Activated T-helper 1 cell treated with Interleukin-2 at 50 U/mL for 16 hours (primary cell): ENCODE data around the gene COCH.

ENCODE experiments used
- DNase-seq: peaks from one replicate; pipeline ENCODE4 v3.0.0-alpha.2; 2020; ENCODE audit warnings: low read depth

Gene COCH

GRCh38 chr14:30874120-30874998 lies at the start of gene COCH:
Gene COCH (plus strand): TSS chr14:30874559. CDS start chr14:30874939, 380 bp downstream.
- DNase-seq, result no peak

GRCh38 chr14:30826070-30826469 lies 48.3 kb upstream of the COCH start:
- DNase-seq, result no peak

DNA sequence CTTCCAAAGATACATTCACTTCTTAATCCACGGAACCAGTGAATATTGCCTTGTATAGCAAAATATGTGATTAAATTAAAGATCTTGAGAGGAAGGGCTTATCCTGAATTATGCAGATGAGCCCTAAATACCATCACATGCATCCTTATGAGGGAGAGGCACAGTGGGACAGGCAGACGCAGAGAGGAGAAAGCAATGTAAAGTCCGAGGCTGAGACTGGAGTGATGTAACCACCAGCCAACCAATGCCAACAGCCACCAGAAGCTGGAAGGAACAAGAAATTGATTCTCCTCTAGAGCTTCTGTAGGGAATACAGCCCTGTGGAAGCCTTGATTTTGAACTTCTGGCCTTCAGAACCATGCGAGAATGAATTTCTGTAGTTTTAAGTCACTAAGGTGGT lies 44.5 kb upstream of the COCH start:
- no peak for DNase-seq

GRCh38 chr14:30834353-30834752 lies 40.0 kb upstream of the COCH start:
- DNase-seq, result no peak

- DNase-seq, result no peak
Measured at GRCh38 chr14:30838351-30838750, 36.0 kb upstream of the COCH start.

DNA sequence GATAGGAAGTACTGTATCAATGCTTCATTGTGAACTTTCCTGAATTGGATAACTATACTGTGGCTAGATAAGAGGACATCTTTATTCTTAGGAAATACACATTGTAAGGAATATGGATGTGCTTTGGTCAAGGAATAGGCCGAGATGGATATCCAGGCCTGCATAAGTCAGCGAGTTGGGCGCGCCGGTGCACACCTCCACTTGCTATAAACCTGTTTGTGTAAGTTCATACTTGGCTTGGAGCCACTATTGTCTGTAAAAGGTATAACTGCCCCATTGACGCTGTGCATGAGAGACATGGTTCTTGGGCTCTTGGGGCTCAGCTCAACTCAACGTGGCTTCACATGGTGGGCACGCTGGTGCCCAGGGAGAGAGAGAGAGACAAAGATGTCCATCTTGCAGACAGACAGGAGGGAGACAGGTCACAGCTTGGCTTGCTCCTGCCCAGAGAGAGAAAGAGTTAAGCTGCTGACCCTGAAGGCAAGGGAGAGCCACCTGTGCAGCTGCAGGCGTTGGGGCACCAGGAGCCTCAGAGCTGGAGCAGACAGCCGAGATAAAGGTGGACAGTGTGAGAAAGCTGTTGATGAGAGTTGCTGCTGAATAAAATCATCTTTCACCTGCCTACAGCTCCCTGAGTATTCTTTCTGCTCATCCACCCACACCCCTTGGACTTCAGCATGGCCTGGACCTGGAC lies 34.1 kb upstream of the COCH start:
- DNase-seq, result no peak

- DNase-seq, result no peak
Measured at GRCh38 chr14:30842431-30842830, 31.9 kb upstream of the COCH start.

DNA sequence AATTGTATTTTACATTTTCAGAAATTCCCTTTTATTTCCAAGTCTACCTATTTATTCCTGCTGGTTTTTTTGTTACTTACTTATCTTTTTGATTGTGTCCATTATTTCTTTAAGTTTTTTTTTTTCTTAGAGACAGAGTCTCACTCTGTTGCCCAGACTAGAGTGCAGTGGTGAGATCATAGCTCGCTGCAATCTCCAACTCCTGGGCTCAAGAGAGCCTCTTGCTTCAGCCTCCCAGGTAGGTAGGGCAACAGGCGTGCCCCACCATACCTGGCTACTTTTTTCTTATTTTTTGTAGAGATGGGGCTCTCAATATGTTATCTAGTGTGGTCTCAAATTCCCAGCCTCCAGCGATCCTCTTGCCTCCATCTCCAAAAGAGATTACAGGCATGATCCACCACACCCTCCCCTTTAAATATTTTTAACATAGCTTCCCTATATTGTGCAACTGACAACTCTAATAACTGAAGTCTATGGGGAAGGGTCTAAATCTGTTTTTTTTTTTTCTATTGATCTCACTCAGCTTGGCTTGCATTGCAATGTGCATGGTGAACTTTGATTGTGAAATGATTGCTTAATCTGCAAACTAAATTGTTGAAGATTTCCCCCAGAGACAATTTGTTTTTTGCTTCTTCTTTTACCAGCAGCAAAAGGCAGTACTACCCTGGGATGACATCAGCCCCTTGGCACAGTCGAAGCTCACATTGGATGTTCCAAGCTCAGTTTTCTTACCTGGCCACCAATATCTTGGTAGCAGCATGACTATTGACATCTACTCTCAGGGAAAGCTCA lies 25.7 kb upstream of the COCH start:
- DNase-seq, result no peak

GRCh38 chr14:30849354-30849753 lies 25.0 kb upstream of the COCH start:
- no peak for DNase-seq

DNA sequence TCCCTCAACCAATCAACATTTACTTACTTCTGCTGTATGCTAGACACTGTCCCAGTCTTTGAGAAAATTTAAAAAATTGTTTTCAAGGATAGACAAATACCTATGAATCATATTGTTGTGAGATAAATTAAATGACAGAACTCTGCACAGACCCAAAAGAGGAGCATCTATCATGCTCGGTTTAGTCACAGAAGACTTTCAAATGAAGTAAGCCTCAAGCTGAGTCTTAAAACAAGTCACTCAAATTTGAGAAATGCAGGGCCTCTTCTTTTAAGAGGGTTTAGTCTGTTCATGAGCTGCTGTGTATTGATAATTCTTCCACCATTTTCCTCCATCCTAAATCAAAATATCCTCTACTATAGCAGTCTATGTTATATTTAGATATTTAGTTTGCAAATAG lies 24.4 kb upstream of the COCH start:
- no peak for DNase-seq

DNA sequence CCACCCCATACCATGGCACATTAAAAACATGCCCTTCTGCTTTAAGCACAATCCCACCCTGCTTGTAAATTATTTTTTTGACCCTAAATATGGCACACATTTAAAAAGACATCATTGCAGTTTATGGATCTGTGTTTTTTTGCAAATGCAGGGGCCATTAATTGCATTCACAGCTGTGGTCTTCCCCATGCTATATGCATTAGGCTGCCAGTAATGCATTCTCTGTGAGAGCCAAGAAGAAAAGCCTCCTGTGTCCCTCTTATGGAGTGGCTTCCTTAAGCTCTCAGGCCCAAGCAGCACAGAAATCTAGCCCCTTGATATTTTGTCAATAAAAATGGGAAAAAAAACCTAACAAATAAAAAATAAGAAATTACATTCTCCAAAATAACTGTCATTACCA lies 20.4 kb upstream of the COCH start:
- no peak for DNase-seq

DNA sequence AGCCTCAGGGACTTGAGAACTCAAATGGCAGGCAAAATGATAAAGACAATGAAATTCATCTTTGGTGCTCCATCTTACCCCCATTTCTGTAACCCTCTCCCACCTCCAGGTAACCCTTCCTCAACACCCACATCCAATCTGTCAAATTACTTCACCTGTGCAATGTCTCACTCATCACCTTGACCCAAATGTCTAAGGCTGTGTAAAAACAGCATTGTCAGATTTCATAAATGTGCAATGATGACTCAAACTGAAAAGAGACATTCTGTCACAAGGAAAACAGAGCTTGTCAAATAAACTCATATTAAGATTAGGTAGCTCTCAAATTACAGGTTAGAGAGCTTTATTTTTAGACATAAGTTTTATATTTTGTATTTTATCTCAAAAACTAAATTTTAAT lies 19.9 kb upstream of the COCH start:
- DNase-seq, result no peak

- DNase-seq, result no peak
Measured at GRCh38 chr14:30855345-30856037, 18.9 kb upstream of the COCH start.

GRCh38 chr14:30861200-30861599 lies 13.2 kb upstream of the COCH start:
- DNase-seq, result no peak

GRCh38 chr14:30864934-30865333 lies 9.4 kb upstream of the COCH start:
- DNase-seq, result no peak

DNA sequence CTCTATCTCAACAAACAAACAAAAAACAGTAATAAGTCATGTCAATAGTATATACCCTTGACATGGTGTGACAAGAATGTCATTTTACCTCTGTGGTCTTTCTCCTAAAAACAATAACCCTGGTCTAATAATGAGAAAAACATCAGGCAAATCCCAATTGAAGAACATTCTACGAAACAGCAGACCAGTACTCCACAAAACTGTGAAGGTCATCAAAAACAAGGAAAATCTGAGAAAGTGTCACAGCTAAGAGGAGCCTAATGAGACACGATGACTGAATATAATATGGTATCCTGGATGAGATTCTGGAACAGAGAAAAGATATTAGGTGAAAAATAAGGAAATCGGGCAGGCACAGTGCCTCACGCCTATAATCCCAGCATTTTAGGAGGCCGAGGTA lies 5.6 kb upstream of the COCH start:
- DNase-seq, result no peak

GRCh38 chr14:30869551-30870155 lies 4.7 kb upstream of the COCH start:
- DNase-seq, result no peak

GRCh38 chr14:30872602-30873001 lies 1.8 kb upstream of the COCH start:
- no peak for DNase-seq

- DNase-seq, result no peak
Measured at GRCh38 chr14:30873308-30874119, 845 bp upstream of the COCH start.

DNA sequence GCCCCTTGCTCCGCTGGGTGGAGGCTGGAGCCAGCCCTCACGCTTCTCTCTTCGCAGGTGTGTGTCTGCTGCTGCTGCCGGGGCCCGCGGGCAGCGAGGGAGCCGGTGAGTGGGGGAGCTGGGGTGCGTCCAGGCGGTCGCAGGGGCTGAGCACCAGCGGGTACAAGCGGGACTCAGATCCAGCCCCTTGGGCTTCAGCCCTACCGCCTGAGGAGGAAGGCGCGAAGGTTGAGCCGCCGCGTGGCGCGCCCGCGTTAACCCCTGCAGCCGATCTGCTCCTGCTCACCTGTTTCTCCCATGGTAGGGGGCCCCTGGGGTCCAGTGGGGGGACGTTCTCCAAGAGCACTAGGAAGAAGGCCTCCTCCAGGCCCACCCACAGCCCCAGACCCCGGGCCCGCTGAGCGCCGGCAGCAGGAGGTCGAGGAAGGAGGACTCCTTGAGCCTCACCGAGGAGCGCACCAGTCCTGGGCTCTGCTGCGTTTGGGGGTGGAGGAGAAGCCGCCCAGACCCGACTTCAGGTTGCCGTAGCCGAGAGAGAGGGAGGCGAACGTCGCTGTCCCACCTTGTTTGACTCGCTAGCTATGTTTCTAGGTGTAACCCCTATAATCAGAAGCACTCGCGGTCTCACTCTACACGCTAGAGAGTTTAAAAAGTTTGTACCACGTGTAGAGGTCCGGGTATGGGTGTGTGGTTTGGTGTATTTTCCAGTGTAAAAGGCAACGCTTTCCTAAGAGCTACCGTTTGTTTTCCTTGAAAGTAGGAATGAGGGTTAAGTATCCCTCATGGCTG lies 834 bp downstream of the COCH start:
- DNase-seq, result no peak
